Breast epithelium (tissue), 4 donors: Measurements from ENCODE around the gene DDX56. TPM values are rescaled to one million over a fixed set of nuclear protein-coding genes. Genes with fewer than 3 reads are reported as not detected.
A peak's percentile ranks its signal among the peaks of the same experiment; 100 is the strongest.

ENCODE experiments used
- DNase-seq, 2 donors: peaks; one replicate each; pipeline ENCODE4 v3.0.0-alpha.2; 2019; ENCODE audit warnings: low spot score in 2 of 2
- H3K27ac ChIP-seq, 2 donors: fragments of 200-600 bp; sonication (generic) in 1 of 2; one replicate each; pipeline ENCODE4 v1.5.1; 2016 to 2019; ENCODE audit warnings: mild to moderate bottlenecking in 1 of 2
- H3K27me3 ChIP-seq, 2 donors: fragments of 200-600 bp; sonication (generic) in 1 of 2; one replicate each; pipeline versions ENCODE4 v1.5.1 to v1.6.0; 2017 to 2019; ENCODE audit warnings: control low read depth in 1 of 2, mild to moderate bottlenecking in 1 of 2
- H3K36me3 ChIP-seq: fragments of 200-600 bp; one replicate; pipeline ENCODE4 v1.5.1; 2019
- H3K4me1 ChIP-seq, 2 donors: fragments of 200-600 bp; sonication (generic); one replicate each; pipeline ENCODE4 v1.5.1; 2016 to 2019; ENCODE audit warnings: control low read depth in 1 of 2
- H3K4me3 ChIP-seq, 3 donors: fragments of 200-600 bp; sonication (generic); 1 replicate in 2 of 3; 2 replicates in 1 of 3; pipeline ENCODE4 v1.5.1; 2016 to 2019; ENCODE audit warnings: mild to moderate bottlenecking in 3 of 3, moderate library complexity in 2 of 3
- H3K9me3 ChIP-seq, 2 donors: fragments of 200-600 bp; sonication (generic) in 1 of 2; one replicate each; pipeline ENCODE4 v1.5.1; 2016 to 2019; ENCODE audit warnings: control low read depth in 1 of 2
- POLR2A ChIP-seq: fragments of 450-650 bp; IDR thresholded peaks from one replicate; pipeline ENCODE4 v1.6.1; 2016; ENCODE audit warnings: antibody characterized with exemption, mild to moderate bottlenecking, moderate library complexity
- POLR2AphosphoS5 ChIP-seq, 3 donors: sonication (generic); formaldehyde crosslinking; IDR thresholded peaks; one replicate each; pipeline ENCODE4 v1.6.1; 2017; ENCODE audit warnings: antibody characterized with exemption in 3 of 3
- intact Hi-C: fragments of 100-400 bp; cut with DNase I; formaldehyde crosslinking; loops from one replicate; pipeline ENCODE4 v1.15.1; 2023; ENCODE audit warnings: low total_unique reads
- total RNA-seq, 3 donors: library from RNA; depleted of rRNA; stranded (reverse); fragments of >200 nt; gene quantifications; one replicate each; pipeline ENCODE4 v1.1.0, GENCODE V29; 2016
- TF ChIP-seq, protein P1 (sequence below), 3 donors: fragments of 450-650 bp; IDR thresholded peaks; one replicate each; pipeline ENCODE4 v1.5.1; 2016 to 2017; ENCODE audit warnings: antibody characterized with exemption in 3 of 3, mild to moderate bottlenecking in 3 of 3, moderate library complexity in 3 of 3

The DDX56 gene
- total RNA-seq, 3 donors from 2014 or later = 48.6 to 61.9 (median 61.8) TPM

- intact Hi-C loops = loop anchor here (10.0 kb wide), 1 partner anchor 1078 kb away; no protein-coding TSS in a partner anchor
- peaks cover 16% of the 10 kb centered on the region for H3K36me3 ChIP-seq
Measured at GRCh38 chr7:44566680-44567079, 7.0 kb downstream of the DDX56 start.

GRCh38 chr7:44565795-44566559 is 7.7 kb downstream of the DDX56 start:
- no peaks in the 10 kb centered on the region for H3K27me3 ChIP-seq
- H3K36me3 ChIP-seq = peaks cover 11% of the 10 kb centered on the region
- TF ChIP-seq, protein P1, sequence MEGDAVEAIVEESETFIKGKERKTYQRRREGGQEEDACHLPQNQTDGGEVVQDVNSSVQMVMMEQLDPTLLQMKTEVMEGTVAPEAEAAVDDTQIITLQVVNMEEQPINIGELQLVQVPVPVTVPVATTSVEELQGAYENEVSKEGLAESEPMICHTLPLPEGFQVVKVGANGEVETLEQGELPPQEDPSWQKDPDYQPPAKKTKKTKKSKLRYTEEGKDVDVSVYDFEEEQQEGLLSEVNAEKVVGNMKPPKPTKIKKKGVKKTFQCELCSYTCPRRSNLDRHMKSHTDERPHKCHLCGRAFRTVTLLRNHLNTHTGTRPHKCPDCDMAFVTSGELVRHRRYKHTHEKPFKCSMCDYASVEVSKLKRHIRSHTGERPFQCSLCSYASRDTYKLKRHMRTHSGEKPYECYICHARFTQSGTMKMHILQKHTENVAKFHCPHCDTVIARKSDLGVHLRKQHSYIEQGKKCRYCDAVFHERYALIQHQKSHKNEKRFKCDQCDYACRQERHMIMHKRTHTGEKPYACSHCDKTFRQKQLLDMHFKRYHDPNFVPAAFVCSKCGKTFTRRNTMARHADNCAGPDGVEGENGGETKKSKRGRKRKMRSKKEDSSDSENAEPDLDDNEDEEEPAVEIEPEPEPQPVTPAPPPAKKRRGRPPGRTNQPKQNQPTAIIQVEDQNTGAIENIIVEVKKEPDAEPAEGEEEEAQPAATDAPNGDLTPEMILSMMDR (IDR thresholded peaks at IDR 0.05) = no peak
- TF ChIP-seq POLR2AphosphoS5 (IDR thresholded peaks at IDR 0.05) = no peak
- TF ChIP-seq POLR2A = no peak
- DNase-seq = no peak
- no peak overlapping the region for H3K4me3 ChIP-seq
- intact Hi-C loops = loop anchor here (10.0 kb wide), 1 partner anchor 1079 kb away; no protein-coding TSS in a partner anchor
- no peak overlapping the region for H3K27ac ChIP-seq
- H3K9me3 ChIP-seq = no peaks in the 10 kb centered on the region
- H3K4me1 ChIP-seq = no peaks in the 10 kb centered on the region

More at GRCh38 chr7:44566680-44567079, 7.0 kb downstream of the DDX56 start:
- TF ChIP-seq POLR2A (no peak), POLR2AphosphoS5 (IDR thresholded peaks at IDR 0.05) (no peak)
- TF ChIP-seq, protein P1 (IDR thresholded peaks at IDR 0.05) = no peak
- Histone ChIP-seq H3K27ac (no peak overlapping the region), H3K9me3 (no peaks in the 10 kb centered on the region), H3K27me3 (no peaks in the 10 kb centered on the region), H3K4me3 (no peak overlapping the region), H3K4me1 (no peaks in the 10 kb centered on the region)
- no peak for DNase-seq

DNA sequence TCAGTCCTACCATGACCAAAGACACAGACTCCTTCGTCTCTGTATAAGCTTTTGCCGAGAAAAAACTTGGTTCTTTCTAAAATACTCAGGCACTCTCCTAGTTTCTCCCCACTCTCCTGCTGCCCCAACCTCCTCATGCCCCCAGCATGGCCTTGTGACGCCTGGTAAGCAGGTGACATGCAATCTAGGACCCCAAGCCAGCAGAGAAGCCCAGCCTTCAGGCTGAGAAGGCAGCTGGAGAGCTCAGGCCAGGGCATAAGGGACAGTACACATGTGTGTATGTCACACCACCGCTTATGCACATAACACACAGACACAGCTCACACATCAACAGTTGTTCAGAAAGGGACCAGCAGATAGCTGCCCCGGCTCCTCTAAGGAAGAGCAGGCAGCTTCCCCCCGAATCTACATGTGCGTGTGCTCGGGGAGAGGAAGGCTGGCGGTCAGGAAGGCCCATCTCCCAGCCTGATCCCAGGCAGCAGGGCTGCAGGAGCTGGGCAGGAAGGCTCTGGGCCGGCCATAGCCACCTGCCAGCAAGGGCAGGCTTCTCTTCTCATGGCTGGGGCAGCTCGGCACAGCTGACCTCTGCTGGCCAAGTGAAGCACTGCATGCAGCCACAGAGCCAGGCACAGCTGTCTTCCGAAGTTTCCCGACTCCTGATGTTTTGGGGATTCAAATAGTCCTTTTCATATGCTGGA is 8.5 kb downstream of the DDX56 start:
- peak; percentile 52 to 79 for DNase-seq
- peaks cover 11% of the 10 kb centered on the region for H3K36me3 ChIP-seq

DNA sequence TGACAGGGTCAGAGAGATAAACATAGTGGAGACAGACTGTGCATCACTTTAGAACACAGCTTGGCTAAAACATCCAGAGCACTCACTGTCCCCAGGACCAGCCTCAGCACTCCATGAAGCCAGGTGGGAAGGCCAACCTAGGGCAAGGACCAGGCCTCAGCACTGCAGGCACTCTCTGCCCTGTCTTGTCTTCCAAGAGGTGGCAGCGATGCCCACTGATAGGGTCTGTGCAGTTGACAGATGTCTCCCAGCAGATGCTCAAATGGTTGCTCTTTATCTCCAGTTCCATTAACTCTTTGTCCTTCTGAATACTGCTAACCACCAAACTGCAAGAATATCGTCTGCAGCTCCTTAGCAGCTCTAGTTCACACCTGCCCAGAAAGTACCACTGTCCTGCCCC is 9.1 kb downstream of the DDX56 start:
- Histone ChIP-seq H3K36me3 (peaks cover 7% of the 10 kb centered on the region), H3K9me3 (no peaks in the 10 kb centered on the region), H3K4me3 (no peak overlapping the region), H3K27me3 (no peaks in the 10 kb centered on the region), H3K4me1 (no peaks in the 10 kb centered on the region), H3K27ac (no peak overlapping the region)
- no peak for TF ChIP-seq POLR2A
- TF ChIP-seq POLR2AphosphoS5 (IDR thresholded peaks at IDR 0.05) = no peak
- TF ChIP-seq, protein P1 (IDR thresholded peaks at IDR 0.05) = no peak
- no peak for DNase-seq
- intact Hi-C loops = loop anchor here (10.0 kb wide), 1 partner anchor 1080 kb away; no protein-coding TSS in a partner anchor

More for the DNA sequence above, 8.5 kb downstream of the DDX56 start:
- intact Hi-C loops = loop anchor here (10.0 kb wide), 1 partner anchor 1080 kb away; no protein-coding TSS in a partner anchor
- H3K4me1 ChIP-seq = no peaks in the 10 kb centered on the region
- H3K4me3 ChIP-seq = no peak overlapping the region
- no peaks in the 10 kb centered on the region for H3K27me3 ChIP-seq
- no peak for TF ChIP-seq POLR2AphosphoS5 (IDR thresholded peaks at IDR 0.05)
- TF ChIP-seq, protein P1 (IDR thresholded peaks at IDR 0.05) = peak; percentile 88 to 95 (median 93)
- no peaks in the 10 kb centered on the region for H3K9me3 ChIP-seq
- H3K27ac ChIP-seq = no peak overlapping the region
